ENCODE measurements around the gene RAPGEF2.
"Not testable (repeated sequence)": the region's sequence is repeated elsewhere in the genome, so short reads cannot be mapped to it uniquely, and the experiment has no call there.

RAPGEF2 gene

DNA sequence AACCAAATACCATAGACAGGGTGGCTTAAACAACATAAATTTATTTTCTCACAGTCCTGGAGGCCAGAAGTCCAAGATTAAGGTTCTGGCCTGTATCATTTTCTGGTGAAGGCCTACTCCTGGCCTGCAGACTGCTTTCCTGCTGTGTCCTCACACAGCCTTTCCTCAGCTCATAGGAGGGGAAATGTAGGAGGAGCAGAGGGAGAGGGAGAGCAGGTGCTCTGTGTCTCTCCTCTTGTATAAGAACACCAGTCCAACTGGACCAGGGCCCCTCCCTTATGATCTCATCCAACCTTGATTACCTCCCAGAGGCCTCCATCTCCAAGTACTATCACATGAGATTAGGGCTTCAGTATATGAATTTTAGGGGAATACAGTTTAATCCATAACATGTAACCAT, 34.3 kb downstream of the RAPGEF2 start:
- DNase-seq (ENCODE audit: low read depth), result no peak

DNA sequence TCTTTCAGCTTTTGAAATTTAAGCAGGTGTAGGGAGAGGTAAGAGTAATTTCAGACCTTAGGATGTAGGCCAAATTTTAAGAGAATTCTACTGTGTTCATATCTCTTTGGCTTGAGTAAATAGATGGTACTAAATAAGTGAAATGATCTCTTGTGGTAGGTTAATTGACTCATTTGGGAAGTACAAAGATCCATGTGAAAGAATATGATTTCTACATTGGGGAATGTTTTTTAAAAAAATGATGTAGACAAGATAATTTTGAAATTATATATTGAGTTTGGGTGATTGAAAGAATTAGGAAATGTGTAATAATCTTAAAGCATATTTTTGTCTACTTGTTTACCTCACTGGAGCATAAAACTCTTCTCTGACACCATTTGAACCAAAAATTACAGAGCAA, 35.6 kb downstream of the RAPGEF2 start:
- DNase-seq (ENCODE audit: low read depth), result no peak

DNA sequence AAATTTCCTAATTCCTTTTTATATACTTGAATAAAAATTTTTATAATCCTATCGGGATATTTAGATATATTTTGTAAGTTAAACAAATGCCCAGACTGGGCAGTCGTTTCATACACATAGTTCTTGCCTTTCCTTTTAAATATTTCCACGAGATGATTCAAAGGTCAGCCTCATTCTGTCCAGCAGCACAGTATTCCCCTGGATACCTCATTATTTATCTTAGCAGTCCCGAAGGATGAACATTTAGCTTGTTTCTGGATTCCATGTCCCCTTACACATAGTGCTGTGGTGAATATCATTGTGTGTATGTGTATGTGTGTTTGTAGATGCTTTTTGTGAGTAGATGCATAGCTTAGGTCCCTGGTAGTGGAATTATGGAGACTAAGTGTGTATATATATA, 38.3 kb downstream of the RAPGEF2 start:
- DNase-seq (ENCODE audit: low read depth), result peak; percentile 35

DNA sequence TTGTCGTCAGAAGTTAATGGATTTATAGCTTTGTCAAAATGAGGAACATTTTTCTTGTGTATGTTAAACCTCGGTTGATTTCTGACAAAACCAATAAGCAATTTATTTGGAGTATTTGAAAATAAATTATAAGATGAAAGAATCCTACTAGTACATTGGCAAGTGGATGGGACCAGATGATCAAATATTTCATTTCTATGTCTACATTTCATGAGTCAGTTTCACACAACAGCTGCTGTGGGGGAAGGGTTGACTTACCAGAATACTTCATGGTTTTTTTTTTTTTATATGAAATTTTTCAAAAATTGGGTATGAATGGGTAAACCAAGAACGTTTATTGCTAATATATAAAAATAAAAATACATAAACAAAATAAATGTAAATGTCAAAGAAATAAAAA, 39.4 kb downstream of the RAPGEF2 start:
- peak; percentile 63 for DNase-seq (ENCODE audit: low read depth)

DNA sequence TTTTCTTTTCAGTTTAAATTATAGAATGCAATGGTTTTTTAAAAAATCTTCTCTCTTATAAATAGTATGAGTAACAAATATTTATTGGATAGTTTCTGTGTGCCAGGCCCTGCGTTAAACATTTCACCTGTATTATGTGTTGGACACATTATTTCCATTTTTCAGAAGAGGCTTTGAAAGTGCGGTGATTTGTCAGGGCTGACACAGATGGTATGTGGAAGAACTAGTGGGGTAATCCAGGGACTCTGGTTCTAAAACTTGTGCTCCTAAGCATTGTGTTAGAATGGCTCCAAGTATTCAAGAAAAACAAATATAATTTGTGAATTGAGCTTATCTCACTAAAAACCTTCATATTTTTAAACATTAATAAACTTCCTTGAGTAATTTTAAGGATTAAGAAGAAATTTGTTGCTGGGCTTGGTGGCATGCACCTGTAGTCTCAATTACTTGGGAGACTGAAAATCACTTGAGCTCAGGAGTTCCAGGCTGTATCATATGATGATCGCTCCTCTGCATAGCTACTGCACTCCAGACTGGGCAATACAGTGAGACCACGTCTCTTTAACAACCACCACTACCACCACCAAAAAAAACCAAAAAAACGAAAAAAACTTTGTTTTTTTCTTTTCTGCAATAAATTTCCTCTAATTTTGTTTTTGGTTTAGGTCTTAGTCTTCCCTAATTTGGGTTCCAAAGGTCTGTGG, 40.0 kb downstream of the RAPGEF2 start:
- DNase-seq (ENCODE audit: low read depth), result no peak

DNA sequence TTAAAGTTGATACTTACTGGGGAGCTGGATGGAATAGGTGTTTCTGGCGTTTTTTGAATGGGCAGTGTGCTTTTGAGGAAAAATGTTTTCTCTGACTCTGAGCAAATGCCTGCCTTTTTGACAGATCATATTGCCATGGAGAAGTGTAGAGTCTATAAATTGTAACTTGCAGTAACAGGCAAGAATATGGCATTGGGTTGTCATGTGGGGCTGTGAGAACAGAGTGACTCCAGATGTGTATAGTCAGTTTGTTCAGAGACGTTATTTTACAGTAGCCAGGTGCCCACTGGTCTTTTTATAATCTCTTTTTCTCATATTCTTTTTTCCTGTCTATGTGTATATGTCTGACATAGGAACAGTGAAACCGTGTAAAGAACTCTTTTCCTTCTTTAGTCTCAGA, 40.8 kb downstream of the RAPGEF2 start:
- DNase-seq (ENCODE audit: low read depth), result no peak

DNA sequence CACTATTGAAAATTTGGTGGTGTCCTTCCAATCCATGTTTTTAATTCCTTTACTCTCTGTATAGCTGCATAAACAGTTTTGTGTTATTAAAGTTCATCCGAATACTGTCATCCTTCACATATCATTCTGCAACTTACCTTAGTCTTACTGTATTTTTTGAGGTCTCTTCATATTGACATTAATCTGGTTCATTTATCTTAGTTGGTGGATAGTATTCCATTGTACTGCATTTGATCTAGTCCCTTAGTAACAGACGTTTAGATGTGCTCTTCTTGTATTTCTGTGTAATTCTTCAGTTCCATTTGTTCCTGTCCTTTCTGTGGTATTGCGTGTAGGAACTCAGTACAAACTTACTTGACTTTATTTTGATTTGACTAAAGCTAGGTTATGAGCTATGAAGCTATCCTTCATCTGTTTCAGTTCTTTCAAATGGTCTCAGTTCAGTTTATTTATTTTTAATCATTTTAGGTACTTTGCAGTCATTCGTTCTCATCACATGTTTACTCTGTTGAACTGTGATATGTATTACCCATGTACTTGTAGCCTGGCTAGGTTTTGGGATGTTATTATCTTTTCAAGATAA, 41.3 kb downstream of the RAPGEF2 start:
- no peak for DNase-seq (ENCODE audit: low read depth)

DNA sequence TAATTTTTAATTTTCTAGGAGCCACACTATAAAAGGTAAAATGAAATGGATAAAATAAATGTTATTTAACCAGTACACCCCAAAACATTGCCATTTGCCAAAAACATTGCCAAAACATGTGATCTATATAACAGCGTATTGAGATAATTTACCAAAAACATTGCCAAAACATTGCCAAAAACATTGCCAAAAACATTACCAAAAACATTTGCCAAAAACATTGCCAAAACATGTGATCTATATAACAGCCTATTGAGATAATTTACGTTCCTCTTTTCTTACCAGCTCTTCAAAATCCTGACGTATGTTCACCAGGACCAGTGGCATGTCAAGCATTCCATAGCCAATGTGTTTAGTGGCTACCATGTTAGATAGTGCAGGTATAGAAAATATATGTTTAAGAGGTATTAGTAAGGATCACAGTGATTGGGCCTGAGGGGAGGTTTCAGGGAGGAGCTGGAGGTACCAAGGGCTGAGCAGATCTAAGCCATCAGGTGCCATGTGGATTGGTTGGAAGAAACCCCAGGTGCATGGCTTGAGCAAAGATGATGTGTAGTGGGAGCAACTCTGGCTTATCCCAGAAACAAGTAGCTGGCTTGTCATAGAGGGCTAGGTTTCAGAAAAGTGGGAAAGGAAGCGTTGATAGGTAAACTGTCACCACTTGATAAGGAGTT, 42.6 kb downstream of the RAPGEF2 start:
- no peak for DNase-seq (ENCODE audit: low read depth)

DNA sequence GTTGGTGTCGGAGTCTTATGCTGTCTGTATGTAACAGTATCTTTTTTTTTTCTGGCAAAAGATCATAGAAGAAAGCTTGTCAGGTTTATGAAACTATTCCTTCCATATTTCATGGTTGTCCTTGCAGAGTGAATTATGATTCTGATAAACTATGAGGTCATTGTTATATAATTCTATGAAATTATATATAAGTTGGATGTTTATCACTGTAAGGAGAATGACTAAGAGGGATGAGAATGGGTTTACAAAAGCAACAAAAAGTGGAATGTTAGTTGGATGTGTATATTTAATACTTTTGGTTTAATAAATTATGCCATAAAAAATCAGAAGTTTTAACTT, 43.1 kb downstream of the RAPGEF2 start:
- peak; percentile 35 for DNase-seq (ENCODE audit: low read depth)

DNA sequence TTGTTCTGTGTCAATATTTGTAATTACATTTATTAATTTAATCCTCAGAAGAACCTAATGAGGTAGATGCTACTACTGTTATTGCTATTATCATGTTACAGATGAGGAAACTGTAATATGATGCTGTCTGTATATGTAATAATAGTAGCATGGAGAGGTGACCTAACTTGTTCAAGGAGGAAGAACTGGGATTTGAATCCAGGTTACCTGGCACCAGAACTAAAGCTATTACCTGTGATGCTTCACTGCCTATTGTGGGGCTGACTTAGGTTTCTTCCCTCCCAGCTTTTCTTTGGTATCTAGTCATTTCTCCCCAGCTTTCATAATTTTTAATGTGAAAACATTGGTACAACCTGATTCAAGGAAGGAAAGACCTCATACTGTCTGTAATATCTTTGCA, 43.6 kb downstream of the RAPGEF2 start:
- DNase-seq (ENCODE audit: low read depth), result peak; percentile 30

DNA sequence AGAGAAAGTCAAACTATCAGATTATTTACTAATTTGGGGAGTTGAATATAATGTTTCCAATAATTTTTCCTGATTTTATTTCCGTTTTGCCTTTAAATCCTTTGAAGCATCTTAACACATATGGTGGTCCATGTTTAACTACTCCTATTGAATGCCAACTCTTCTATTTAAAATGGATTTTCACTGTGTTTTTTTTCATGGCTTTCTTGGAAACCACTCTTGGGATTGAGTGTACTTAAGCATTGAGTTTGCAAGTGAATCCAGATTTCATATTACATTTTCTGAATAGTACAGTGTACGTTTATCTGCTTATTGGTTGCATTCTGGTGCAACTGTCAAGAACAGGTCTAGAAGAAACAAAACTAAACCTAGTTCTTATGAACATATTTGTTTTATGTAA, 45.6 kb downstream of the RAPGEF2 start:
- no peak for DNase-seq (ENCODE audit: low read depth)

DNA sequence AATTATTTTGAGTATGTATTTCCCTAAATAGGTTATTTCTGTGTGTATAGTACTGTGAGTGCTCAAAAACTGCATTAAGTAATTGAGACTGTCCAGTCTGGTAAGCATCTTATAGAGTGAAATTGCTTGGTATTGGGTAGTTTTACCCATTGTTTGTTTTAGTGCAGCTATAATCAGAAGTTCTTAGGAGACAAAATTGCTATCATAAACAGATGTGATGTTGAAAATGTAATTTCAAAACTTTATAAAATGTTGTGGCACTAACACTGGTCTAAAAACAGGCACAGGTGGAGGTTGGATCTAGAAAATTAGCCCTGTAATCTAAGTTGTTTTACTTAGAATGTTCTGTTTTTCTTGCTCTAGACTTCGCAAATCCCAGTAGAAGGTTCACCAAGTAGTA, 46.8 kb downstream of the RAPGEF2 start:
- no peak for DNase-seq (ENCODE audit: low read depth)

DNA sequence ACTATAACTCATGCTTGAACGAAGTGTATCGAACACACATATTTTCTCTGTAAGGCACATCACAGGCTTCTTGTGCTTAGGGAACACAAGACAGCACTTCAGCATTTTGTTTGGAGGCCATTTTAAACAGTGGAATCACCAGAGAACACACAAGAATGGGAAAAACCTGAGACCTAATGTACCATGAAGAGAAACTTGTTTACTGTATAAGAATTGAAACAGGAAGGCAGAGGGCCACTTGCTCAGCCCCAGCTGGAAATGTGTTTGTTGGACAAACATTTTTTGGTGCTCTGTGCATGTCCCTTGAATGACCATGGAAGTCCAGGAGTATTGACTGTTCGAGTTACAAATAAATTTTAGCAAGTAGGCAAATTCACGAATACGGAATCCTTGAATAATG, 47.5 kb downstream of the RAPGEF2 start:
- DNase-seq (ENCODE audit: low read depth), result no peak

DNA sequence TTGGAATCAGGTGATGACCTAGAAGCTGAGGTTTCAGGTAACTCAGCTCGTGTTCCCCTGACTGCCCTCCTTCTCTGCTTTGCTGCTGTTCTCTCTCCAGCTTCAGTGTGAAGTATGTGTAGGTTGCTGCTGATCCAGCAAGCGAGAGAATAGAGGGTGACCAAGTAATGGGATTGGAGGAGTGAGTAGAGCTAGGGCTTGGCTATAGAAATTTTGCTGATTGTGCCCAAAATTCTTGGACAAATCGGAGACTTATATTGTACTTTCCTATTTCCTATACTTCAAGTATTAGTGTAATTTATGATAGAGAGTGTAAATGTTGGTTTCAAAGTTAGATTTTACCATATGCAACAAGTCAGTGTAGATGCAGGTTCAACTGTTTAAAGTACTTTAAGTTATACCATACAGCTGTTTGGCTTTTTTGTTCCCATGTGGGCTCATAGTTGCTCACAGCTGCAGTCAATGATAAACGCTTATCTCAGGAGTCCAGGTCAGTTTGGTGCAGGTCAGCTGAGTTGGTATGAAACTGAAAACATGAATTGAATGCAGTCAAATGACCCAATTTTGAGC, 48.0 kb downstream of the RAPGEF2 start:
- no peak for DNase-seq (ENCODE audit: low read depth)

DNA sequence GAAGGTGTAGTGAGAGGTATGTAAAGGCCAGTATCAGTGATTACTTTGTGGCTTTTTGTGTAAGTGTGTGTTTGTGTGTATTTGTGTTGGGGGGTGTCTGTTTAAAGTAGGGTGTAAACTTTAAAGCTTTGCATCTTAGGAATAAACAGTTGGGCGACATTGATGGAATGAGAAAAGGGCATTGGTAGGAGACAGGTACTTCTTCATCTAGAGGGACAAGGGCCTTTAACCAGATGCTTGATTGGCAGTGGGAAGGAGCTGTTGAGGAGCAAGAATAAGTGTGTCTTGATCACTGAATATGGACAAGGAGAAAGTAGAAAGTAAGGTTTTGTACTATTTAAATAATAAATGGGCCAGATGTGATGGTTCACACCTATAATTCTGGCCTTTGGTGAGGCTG, 48.8 kb downstream of the RAPGEF2 start:
- no peak for DNase-seq (ENCODE audit: low read depth)

DNA sequence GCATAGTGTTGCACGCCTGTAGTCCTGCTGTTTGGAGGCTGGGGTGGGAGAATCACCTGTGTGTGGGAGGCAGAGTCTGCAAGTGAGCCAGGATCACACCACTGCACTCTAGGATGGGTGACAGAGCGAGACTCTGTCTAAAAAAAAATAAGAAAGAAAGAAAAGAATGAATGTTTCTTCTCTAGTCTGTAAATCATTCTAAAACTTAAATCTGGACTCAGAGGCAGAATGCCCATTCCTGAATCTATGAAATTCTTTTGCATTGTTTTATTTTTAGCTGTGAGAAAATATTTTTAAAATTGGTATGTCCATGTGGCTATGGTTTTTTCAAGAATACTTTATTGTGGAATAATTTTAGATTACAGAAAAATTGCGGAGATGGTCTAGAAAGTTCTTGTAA, 49.3 kb downstream of the RAPGEF2 start:
- no peak for DNase-seq (ENCODE audit: low read depth)

DNA sequence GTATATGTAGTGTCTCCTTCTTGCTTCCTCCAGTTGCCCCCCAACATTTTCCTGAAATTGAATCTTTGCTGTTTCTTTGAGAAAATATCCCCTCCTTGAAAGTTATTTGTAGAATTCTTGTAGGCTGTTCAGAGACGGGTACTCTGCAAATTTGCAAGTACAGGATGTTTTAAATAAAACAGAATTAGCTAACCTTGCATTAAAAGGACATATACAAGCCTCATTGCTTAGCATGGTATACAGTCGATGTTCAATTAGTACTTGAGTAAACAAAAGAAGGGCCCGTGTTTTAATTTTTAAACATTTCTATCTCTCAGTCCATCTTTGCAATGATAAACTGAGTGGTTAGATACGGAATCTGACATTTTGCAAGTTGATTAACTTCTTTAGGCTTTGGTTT, 50.8 kb downstream of the RAPGEF2 start:
- DNase-seq (ENCODE audit: low read depth), result no peak

DNA sequence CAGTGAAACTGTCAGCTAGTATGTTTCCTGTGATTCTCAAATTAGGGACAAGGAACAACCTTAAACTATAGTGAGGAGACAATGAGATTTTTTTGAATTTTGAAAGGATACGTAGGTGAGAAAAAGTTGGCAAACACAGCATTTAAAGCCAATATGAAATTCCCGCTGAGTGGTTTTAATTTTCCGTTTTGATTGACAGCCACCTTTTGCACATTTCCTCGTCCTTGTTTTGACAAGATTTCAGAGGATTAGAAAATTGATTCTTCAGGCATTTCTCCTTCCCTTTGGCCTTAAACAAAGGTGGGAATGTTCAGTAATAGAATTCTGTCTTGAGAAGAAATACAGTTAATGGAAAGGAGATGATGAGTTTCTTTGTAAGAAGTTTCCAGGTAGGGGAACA, 52.2 kb downstream of the RAPGEF2 start:
- DNase-seq (ENCODE audit: low read depth), result no peak

DNA sequence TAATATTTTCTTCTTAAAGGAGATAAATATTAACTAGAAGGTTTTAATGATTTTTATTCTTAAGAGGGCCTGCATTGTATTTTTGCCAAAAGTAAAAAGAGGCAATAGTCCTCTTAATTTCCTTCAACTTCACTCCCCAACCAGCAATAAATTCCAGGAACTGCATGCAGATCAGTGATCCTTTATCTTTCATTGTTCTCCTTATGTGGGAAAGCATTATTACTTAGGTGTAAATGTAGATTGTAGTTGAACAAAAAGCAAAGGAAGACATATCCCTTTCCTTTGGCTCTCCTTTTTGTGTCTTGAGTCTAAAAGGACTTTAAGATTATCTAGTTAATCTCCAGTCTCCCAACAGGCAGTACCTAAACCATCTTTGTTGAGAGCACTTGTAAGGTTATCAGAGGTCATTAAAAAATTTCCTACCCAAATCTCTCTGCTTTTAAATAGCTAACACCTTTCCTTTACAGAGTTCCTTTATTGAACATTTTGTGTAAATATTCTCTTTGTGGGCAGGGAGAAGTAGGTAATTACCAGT, 55.3 kb downstream of the RAPGEF2 start:
- DNase-seq (ENCODE audit: low read depth), result no peak

DNA sequence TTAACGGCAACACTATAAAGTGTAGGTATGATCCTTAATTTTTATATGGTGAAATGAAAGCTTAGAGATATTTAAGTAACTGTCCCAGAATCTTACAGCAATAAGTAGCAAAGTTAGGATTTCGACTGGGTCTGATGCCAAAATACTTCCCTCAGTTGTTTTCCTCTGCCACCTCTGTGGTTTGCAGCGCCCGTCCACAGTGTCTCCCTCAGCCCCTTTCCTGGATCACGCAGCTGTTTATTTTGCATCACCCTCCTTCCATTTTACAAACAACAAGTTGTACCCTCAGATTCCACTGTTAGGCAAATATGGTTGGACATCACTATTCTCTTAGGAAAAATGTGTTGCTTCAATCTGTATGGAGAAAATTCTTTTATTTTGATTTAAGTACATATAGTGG, 56.1 kb downstream of the RAPGEF2 start:
- DNase-seq (ENCODE audit: low read depth), result no peak

DNA sequence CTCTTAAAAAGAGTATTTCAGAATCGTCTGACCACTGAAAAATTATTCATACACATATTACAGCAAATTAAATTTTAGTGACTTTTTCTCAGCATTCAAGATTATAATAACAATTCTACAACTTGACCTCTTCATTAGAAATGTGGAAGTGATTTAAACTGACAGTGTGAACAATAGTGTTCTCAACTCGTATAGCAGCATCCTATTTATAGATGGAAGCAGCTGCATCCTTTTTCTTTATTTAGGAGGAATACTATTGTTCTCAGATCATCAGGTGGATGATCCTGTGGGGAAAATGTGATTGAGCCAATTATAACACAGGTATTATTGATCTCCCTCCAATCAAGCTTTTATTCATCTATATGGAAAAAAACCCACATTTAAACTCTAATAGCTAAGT, 56.7 kb downstream of the RAPGEF2 start:
- DNase-seq (ENCODE audit: low read depth), result no peak

DNA sequence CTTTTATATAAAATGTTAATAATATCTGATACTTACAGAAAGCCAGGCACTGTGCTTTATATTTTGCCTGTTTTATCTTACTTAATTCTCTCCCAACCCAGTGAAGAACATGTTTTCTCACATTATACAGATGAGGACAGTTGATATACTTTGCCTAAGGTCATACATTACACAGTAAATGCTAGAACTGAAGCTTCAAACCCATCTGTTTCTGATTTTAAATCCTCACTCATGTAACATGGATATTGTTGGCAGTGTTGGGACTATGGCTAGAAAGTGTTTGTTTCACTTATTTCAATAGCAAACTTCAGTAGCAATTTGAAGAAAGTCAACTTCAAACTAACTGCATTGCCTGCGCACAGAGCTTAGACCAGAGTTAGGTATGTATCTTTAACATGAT, 57.4 kb downstream of the RAPGEF2 start:
- DNase-seq (ENCODE audit: low read depth), result no peak

DNA sequence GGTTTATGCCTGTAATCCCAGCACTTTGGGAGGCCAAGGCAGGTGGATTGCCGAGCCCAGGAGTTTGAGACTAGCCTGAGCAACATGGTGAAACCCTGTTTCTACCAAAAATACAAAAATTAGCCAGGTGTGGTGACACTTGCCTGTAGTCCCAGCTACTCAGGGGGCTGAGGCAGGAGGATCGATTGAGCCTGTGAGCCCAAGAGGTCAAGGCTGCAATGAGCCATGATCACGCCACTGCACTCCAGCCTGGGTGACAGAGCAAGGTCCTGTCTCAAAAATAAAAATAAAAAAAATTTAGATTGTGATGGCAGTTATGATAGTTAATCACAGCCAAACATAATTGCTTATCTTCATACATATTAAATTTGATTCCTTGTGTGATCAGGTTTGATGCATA, 58.6 kb downstream of the RAPGEF2 start:
- DNase-seq (ENCODE audit: low read depth), result not testable (repeated sequence)
